DLD1 (cell line): ENCODE data around the gene CEACAM18.
"Not testable (repeated sequence)": the region's sequence is repeated elsewhere in the genome, so short reads cannot be mapped to it uniquely, and the experiment has no call there.

Experiments
- in situ Hi-C: cut with HindIII; loops from 2 replicates; pipeline ENCODE4 v1.10.0; 2017; ENCODE audit warnings: low sequenced_read_pairs

Gene CEACAM18

GRCh38 chr19:51460164-51460992, 18.0 kb upstream of the CEACAM18 start:
- in situ Hi-C loops: no loop called here

GRCh38 chr19:51461723-51462161, 16.6 kb upstream of the CEACAM18 start:
- in situ Hi-C loops: no loop called here

GRCh38 chr19:51462276-51462675, 16.1 kb upstream of the CEACAM18 start:
- in situ Hi-C loops: no loop called here

DNA sequence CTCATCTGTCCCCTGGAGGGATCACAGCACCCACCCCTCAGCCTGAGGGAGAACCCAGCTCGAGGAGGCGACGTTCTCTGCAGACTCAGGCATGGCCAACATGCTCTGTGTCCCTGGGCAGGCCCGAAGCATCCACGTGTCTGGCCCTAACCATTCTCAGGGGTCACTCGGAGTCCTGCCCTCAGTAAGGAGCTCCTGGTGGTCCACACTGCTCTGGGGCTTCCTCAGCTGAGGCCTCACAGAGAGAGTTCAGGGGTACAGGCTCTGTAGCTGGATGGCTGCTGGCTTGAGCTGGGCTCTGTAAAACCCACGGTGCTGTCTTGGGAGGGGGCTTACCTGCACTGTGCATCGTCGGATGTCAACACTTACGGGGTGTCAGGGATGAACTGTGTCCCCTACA, 15.7 kb upstream of the CEACAM18 start:
- in situ Hi-C loops: no loop called here

- in situ Hi-C loops: not testable (repeated sequence)
Observed at GRCh38 chr19:51463976-51464581, 14.3 kb upstream of the CEACAM18 start.

GRCh38 chr19:51466723-51467122, 11.6 kb upstream of the CEACAM18 start:
- in situ Hi-C loops: no loop called here

GRCh38 chr19:51467864-51468544, 10.3 kb upstream of the CEACAM18 start:
- in situ Hi-C loops: no loop called here

GRCh38 chr19:51468545-51468920, 9.8 kb upstream of the CEACAM18 start:
- in situ Hi-C loops: no loop called here

DNA sequence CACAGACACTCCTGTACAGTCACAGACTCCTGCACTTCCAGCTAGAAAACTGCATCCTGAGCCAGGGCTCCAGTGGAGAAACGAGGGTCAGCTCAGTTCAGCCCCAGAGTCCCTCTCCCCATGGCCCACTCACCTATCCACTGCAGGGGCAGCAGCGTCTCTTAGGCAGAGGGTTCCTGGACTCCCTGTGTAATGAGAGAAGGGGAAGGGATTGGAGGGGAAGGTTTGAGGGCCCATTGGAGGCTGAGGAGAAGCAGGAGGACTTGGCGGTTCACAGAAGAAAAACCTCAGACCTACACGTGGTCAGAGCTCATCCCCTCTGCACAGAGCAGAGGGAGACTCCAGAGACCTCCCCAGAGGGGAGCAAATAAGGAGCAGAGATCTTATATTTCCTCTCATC, 9.2 kb upstream of the CEACAM18 start:
- in situ Hi-C loops: no loop called here

- in situ Hi-C loops: loop anchor here (5.0 kb wide), 1 partner anchor 43 kb away; no protein-coding TSS in a partner anchor
Observed at GRCh38 chr19:51469629-51470028, 8.7 kb upstream of the CEACAM18 start.

DNA sequence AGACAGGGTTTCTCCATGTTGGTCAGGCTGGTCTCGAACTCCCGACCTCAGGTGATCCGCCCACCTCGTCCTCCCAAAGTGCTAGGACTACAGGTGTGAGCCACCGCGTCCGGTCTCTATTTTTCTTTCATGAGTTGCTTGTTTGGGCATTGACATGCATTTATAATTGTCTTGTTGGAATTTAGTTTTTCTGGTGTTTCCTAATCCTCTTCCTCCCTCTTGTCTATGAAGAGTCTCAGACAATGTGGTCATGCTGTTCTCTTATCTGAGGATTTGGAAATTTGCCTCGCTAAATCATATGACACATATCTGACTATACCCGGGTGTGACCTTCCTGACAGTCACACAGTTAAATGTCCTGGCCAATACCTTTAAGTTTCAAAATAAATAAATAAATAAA, 7.4 kb upstream of the CEACAM18 start:
- in situ Hi-C loops: loop anchor here (5.0 kb wide), 1 partner anchor 41 kb away; no protein-coding TSS in a partner anchor

- in situ Hi-C loops: loop anchor here (5.0 kb wide), 1 partner anchor 41 kb away; no protein-coding TSS in a partner anchor
Observed at GRCh38 chr19:51471527-51471926, 6.8 kb upstream of the CEACAM18 start.

DNA sequence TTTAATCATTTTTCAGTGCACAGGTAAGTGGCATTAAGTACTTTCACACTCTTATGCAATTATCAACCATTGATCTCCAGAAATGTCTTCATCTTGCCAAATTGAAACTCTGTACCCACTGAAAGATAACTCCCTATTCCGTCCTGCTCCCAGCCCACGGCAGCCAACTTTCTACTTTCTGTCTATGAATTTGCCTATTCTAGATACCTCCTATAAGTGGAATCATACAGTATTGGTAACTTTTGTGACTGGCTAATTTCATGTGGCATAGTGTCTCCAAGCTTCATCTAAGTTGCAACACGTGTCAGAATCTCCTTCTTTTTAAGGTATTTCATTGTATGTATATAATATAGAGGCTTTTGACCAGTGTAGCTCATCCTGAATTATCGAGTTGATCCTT, 5.7 kb upstream of the CEACAM18 start:
- in situ Hi-C loops: loop anchor here (5.0 kb wide), 1 partner anchor 40 kb away; no protein-coding TSS in a partner anchor

- in situ Hi-C loops: loop anchor here (5.0 kb wide), 1 partner anchor 39 kb away; no protein-coding TSS in a partner anchor
Observed at GRCh38 chr19:51473009-51473707, 5.2 kb upstream of the CEACAM18 start.

GRCh38 chr19:51476164-51476563, 2.2 kb upstream of the CEACAM18 start:
- in situ Hi-C loops: no loop called here

DNA sequence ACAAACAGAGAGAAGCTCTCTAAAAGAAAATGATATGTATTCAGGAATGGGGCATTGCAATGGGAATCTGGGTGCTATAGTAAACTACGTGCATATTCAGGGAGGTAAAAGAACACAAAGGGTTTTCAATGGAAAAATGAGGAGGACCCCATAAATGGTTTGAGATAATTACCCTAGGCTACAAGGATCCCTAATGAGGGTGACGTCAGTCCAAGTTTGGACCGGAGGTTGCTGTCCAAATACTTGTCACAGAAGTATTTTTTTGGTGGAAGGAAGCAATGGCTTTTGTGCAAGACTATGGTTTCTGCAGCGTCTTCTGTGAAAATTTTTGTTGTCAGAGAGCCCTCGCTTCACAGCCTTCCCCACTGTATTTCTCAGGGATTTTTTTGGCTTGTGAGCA, 995 bp upstream of the CEACAM18 start:
- in situ Hi-C loops: no loop called here

DNA sequence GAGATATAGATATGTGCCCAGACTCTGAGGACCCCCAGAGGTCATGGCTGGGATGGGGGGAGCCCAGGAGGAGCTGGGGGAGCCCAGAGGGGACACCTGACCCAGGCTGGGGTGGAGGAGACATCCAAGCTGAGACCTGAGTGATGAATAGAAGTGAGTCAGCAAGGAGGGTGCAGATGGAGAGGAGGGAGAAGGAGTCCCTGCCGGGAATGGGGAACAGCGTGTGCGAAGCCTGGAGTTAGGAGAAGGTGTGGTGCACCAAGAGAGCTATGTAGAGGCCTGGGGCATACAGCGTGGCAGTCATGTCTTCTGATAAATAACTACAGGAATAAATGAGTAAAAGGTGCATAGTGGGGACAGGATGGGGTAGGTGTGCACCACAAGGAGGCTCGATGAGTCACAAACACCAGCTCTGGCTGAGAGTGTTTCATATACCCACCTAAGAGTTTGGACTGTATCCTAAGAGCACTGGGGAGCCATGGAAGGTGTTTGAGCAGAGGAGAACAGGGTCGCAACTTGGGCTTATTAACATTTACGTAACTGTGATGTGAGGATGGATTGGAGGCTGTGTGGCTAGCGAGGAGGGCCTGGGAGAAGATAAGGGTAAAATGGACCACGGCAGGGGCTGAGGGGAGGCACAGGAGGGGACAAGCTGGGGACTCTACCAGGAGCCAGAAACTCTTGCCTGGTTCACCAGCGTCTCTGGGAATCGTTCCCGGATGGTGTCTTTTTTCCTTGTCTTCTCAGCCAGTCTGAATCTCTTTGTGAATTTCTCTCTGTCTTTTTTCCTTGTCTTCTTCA, 1.4 kb downstream of the CEACAM18 start:
- in situ Hi-C loops: no loop called here

- in situ Hi-C loops: no loop called here
Observed at GRCh38 chr19:51480590-51480989, 2.3 kb downstream of the CEACAM18 start.

DNA sequence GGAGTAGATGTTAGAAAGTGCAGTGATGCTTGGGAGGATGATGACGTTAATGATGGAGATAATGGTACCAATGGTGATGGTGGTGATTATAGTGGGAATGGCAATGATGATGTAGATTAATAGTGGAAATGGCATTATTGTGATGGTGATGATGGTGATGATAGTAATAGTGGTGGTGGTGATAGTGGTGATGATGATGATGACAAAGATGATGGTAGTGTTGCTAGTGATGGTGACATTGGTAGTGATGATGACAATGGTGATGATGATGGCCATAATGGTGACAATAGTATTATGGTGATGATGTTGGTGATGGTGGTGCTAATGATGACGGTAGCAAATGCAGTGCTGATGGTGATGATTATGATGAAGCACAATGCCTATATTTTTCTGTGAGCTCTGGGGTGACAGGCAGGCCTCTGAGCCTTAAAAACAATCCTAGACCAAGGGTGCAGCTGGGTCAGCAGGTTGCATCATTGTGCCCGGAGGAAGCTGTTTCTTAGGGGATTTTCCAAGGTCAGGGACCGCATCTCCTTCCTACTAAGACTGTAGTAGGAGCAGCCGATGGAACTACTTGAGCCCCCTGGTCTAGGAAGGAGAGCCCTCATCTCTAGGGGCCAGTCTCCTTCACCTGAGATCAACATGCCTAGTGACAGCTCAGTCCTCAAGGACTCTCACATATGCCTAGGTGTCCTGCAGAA, 7.8 kb downstream of the CEACAM18 start:
- in situ Hi-C loops: no loop called here
